ENCODE results near the gene PLCE1. TPM values are rescaled to one million over a fixed set of nuclear protein-coding genes. Genes with fewer than 3 reads are reported as not detected.

PLCE1 gene
- total and polyA plus RNA-seq, 12 donors: 0.84 to 62.0 (median 9.1) TPM

GRCh38 chr10:93997546-93997945, 3.8 kb downstream of the PLCE1 start:
- no peaks in the 10 kb centered on the region for H3K36me3 ChIP-seq
- 93 to 97% methylated on average over 2 of the region's 2 CpGs for WGBS, 2 donors
- H3K4me3 ChIP-seq: no peak overlapping the region
- DNase-seq (no peak), ATAC-seq (no peak)
- H3K4me1 ChIP-seq: peaks cover 0 to 65% (median 20%) of the 10 kb centered on the region in 9 donors
- no peak for TF ChIP-seq CTCF (IDR thresholded peaks at IDR 0.05)
- no peak overlapping the region for H3K27ac ChIP-seq
- peaks cover 0 to 34% (median 0%) of the 10 kb centered on the region in 7 donors for H3K27me3 ChIP-seq
- H3K9me3 ChIP-seq: no peaks in the 10 kb centered on the region
- intact Hi-C loops (cut with DNase I): no loop called here

- intact Hi-C loops (cut with DNase I): no loop called here
These were observed 5.7 kb downstream of the PLCE1 start for GRCh38 chr10:93999401-93999851.

GRCh38 chr10:94000638-94001415, 7.1 kb downstream of the PLCE1 start:
- Histone ChIP-seq H3K27me3 (peaks cover 0 to 1% (median 0%) of the 10 kb centered on the region in 7 donors), H3K4me3 (no peak overlapping the region), H3K27ac (peak overlapping the region in 4 of 10 donors; percentile 5 to 52 (median 48)), H3K36me3 (no peaks in the 10 kb centered on the region), H3K9me3 (no peaks in the 10 kb centered on the region), H3K4me1 (peaks cover 0 to 44% (median 19%) of the 10 kb centered on the region in 9 donors)
- ATAC-seq (peak in 3 of 8 donors; percentile 23 to 36 (median 31)), DNase-seq (no peak)
- WGBS, 2 donors: 62 to 67% methylated on average over 5 of the region's 5 CpGs
- no peak for TF ChIP-seq CTCF (IDR thresholded peaks at IDR 0.05)
- intact Hi-C loops (cut with DNase I): no loop called here

More at GRCh38 chr10:93999401-93999851, 5.7 kb downstream of the PLCE1 start:
- peak overlapping the region in 6 of 10 donors; percentile 18 to 76 (median 46) for H3K27ac ChIP-seq
- peaks cover 0 to 15% (median 0%) of the 10 kb centered on the region in 7 donors for H3K27me3 ChIP-seq
- H3K36me3 ChIP-seq: no peaks in the 10 kb centered on the region
- peak; percentile 71 to 86 (median 78) for ATAC-seq
- H3K4me3 ChIP-seq: no peak overlapping the region
- peak; percentile 53 to 58 for DNase-seq
- no peaks in the 10 kb centered on the region for H3K9me3 ChIP-seq
- 32 to 36% methylated on average over 11 of the region's 11 CpGs for WGBS, 2 donors
- H3K4me1 ChIP-seq: peaks cover 0 to 56% (median 19%) of the 10 kb centered on the region in 9 donors
- no peak for TF ChIP-seq CTCF (IDR thresholded peaks at IDR 0.05)

GRCh38 chr10:94001416-94001810, 7.7 kb downstream of the PLCE1 start:
- intact Hi-C loops (cut with DNase I): no loop called here
- Histone ChIP-seq H3K9me3 (no peaks in the 10 kb centered on the region), H3K27ac (peak overlapping the region in 4 of 10 donors; percentile 5 to 52 (median 48)), H3K27me3 (no peaks in the 10 kb centered on the region), H3K4me1 (peaks cover 0 to 47% (median 22%) of the 10 kb centered on the region in 9 donors), H3K4me3 (no peak overlapping the region), H3K36me3 (no peaks in the 10 kb centered on the region)
- WGBS, 2 donors: 90 to 93% methylated on average over 1 of the region's 1 CpG
- TF ChIP-seq CTCF (IDR thresholded peaks at IDR 0.05): no peak
- ATAC-seq (no peak), DNase-seq (no peak)

Measured in heart right ventricle (tissue), 16 donors.